Duodenal mucosa (tissue), 2 donors: ENCODE data around the gene CENPK.
"Not testable (repeated sequence)": the region's sequence is repeated elsewhere in the genome, so short reads cannot be mapped to it uniquely, and the experiment has no call there.

Experiments used
- H3K27ac ChIP-seq: one replicate; pipeline ENCODE4 v1.7.0; 2013; ENCODE audit warnings: low read depth, low read length
- H3K27me3 ChIP-seq, 2 donors: one replicate each; pipeline ENCODE4 v1.7.0; 2013; ENCODE audit warnings: low read length in 2 of 2, control low read depth in 1 of 2; ENCODE audit not compliant: insufficient read depth in 2 of 2, control insufficient read depth in 1 of 2
- H3K36me3 ChIP-seq, 2 donors: one replicate each; pipeline ENCODE4 v1.7.0; 2013; ENCODE audit warnings: low read length in 2 of 2, control low read depth in 1 of 2; ENCODE audit not compliant: insufficient read depth in 2 of 2, control insufficient read depth in 1 of 2
- H3K4me1 ChIP-seq, 2 donors: one replicate each; pipeline ENCODE4 v1.7.0; 2013; ENCODE audit warnings: low read length in 2 of 2, control low read depth in 1 of 2; ENCODE audit not compliant: insufficient read depth in 2 of 2, control insufficient read depth in 1 of 2
- H3K4me3 ChIP-seq, 2 donors: one replicate each; pipeline ENCODE4 v1.7.0; 2013; ENCODE audit warnings: low read length in 2 of 2, low read depth in 1 of 2
- H3K9ac ChIP-seq, 2 donors: one replicate each; pipeline ENCODE4 v1.7.0; 2013; ENCODE audit warnings: low read length in 2 of 2, low read depth in 1 of 2
- H3K9me3 ChIP-seq, 2 donors: one replicate each; pipeline ENCODE4 v1.7.0; 2013; ENCODE audit warnings: low read length in 2 of 2, control low read depth in 1 of 2; ENCODE audit not compliant: control insufficient read depth in 1 of 2

Gene CENPK

GRCh38 chr5:65512170-65512937, 50.6 kb downstream of the CENPK start:
- Histone ChIP-seq H3K36me3 (no peaks in the 10 kb centered on the region), H3K9me3 (no peaks in the 10 kb centered on the region), H3K27ac (no peak overlapping the region), H3K4me3 (no peak overlapping the region), H3K9ac (no peak overlapping the region), H3K4me1 (no peaks in the 10 kb centered on the region), H3K27me3 (no peaks in the 10 kb centered on the region)

GRCh38 chr5:65508978-65509377, 54.0 kb downstream of the CENPK start:
- no peak overlapping the region for H3K27ac ChIP-seq
- H3K9ac ChIP-seq, result no peak overlapping the region
- no peaks in the 10 kb centered on the region for H3K36me3 ChIP-seq
- H3K27me3 ChIP-seq, result no peaks in the 10 kb centered on the region
- no peak overlapping the region for H3K4me3 ChIP-seq
- no peaks in the 10 kb centered on the region for H3K4me1 ChIP-seq
- H3K9me3 ChIP-seq, result no peaks in the 10 kb centered on the region

GRCh38 chr5:65506961-65507360, 56.0 kb downstream of the CENPK start:
- no peaks in the 10 kb centered on the region for H3K27me3 ChIP-seq
- no peaks in the 10 kb centered on the region for H3K36me3 ChIP-seq
- no peak overlapping the region for H3K9ac ChIP-seq
- no peak overlapping the region for H3K27ac ChIP-seq
- no peaks in the 10 kb centered on the region for H3K4me1 ChIP-seq
- no peaks in the 10 kb centered on the region for H3K9me3 ChIP-seq
- no peak overlapping the region for H3K4me3 ChIP-seq

GRCh38 chr5:65489119-65489518, 73.8 kb downstream of the CENPK start:
- Histone ChIP-seq H3K4me3 (no peak overlapping the region), H3K9me3 (no peaks in the 10 kb centered on the region), H3K9ac (no peak overlapping the region), H3K36me3 (no peaks in the 10 kb centered on the region), H3K27me3 (no peaks in the 10 kb centered on the region), H3K27ac (no peak overlapping the region), H3K4me1 (no peaks in the 10 kb centered on the region)

GRCh38 chr5:65488038-65488687, 74.8 kb downstream of the CENPK start:
- H3K9ac ChIP-seq, H3K9me3 ChIP-seq, H3K27ac ChIP-seq, H3K4me1 ChIP-seq, H3K4me3 ChIP-seq, H3K27me3 ChIP-seq, H3K36me3 ChIP-seq: not testable (repeated sequence)

- H3K9me3 ChIP-seq, H3K9ac ChIP-seq, H3K27me3 ChIP-seq, H3K4me3 ChIP-seq, H3K4me1 ChIP-seq, H3K27ac ChIP-seq, H3K36me3 ChIP-seq: not testable (repeated sequence)
Observed at GRCh38 chr5:65486803-65487202, 76.2 kb downstream of the CENPK start.

- no peak overlapping the region for H3K4me3 ChIP-seq
- H3K4me1 ChIP-seq, result peaks cover 5 to 13% of the 10 kb centered on the region in 2 donors
- no peaks in the 10 kb centered on the region for H3K36me3 ChIP-seq
- no peak overlapping the region for H3K27ac ChIP-seq
- no peak overlapping the region for H3K9ac ChIP-seq
- no peaks in the 10 kb centered on the region for H3K9me3 ChIP-seq
- no peaks in the 10 kb centered on the region for H3K27me3 ChIP-seq
Observed at GRCh38 chr5:65485405-65485804, 77.6 kb downstream of the CENPK start.

GRCh38 chr5:65483546-65484346, 79.2 kb downstream of the CENPK start:
- peak overlapping the region; percentile 72 to 95 for H3K4me3 ChIP-seq
- peak overlapping the region; percentile 49 to 58 for H3K9ac ChIP-seq
- H3K27me3 ChIP-seq, result no peaks in the 10 kb centered on the region
- no peaks in the 10 kb centered on the region for H3K9me3 ChIP-seq
- no peak overlapping the region for H3K27ac ChIP-seq
- no peaks in the 10 kb centered on the region for H3K36me3 ChIP-seq
- peaks cover 5 to 18% of the 10 kb centered on the region in 2 donors for H3K4me1 ChIP-seq

- peaks cover 5 to 18% of the 10 kb centered on the region in 2 donors for H3K4me1 ChIP-seq
- H3K27ac ChIP-seq, result peak overlapping the region; percentile 7
- peak overlapping the region; percentile 49 to 58 for H3K9ac ChIP-seq
- no peaks in the 10 kb centered on the region for H3K36me3 ChIP-seq
- H3K9me3 ChIP-seq, result no peaks in the 10 kb centered on the region
- no peaks in the 10 kb centered on the region for H3K27me3 ChIP-seq
- H3K4me3 ChIP-seq, result peak overlapping the region; percentile 72 to 95
Observed at GRCh38 chr5:65482736-65483545, 80.0 kb downstream of the CENPK start.
